GM23338 (cell line): ENCODE results near the gene CELA2B. TPM values are rescaled to one million over a fixed set of nuclear protein-coding genes. Genes with fewer than 3 reads are reported as not detected.

Experiments
- ATAC-seq: fragments of 200-7000 bp; cut with Tn5 transposase; 3 replicates; pipeline ENCODE4 v1.9.1; 2020
- DNase-seq: peaks from one replicate; pipeline ENCODE4 v3.0.0-alpha.2; 2015; ENCODE audit warnings: low spot score
- H2AFZ ChIP-seq: fragments of 200-600 bp; sonication (generic); 2 replicates; pipeline ENCODE4 v1.8.0; 2016; ENCODE audit warnings: antibody characterized with exemption, mild to moderate bottlenecking, moderate library complexity
- H3F3A ChIP-seq: fragments of 200-600 bp; sonication (generic); replicated peaks from 2 replicates; pipeline ENCODE4 v1.8.0; 2017; ENCODE audit warnings: antibody characterized with exemption, mixed run types, low read depth
- H3K27ac ChIP-seq: fragments of 200-600 bp; sonication (generic); 2 replicates; pipeline ENCODE4 v1.6.1; 2016; ENCODE audit warnings: low read depth
- H3K27me3 ChIP-seq: fragments of 200-600 bp; sonication (generic); 2 replicates; pipeline ENCODE4 v1.8.0; 2016; ENCODE audit warnings: mild to moderate bottlenecking, mixed run types, moderate library complexity; ENCODE audit not compliant: insufficient read depth
- H3K36me3 ChIP-seq: fragments of 200-600 bp; sonication (generic); 2 replicates; pipeline ENCODE4 v1.8.0; 2016; ENCODE audit warnings: mild to moderate bottlenecking; ENCODE audit not compliant: insufficient read depth
- H3K4me1 ChIP-seq: fragments of 200-600 bp; sonication (generic); 2 replicates; pipeline ENCODE4 v1.8.0; 2016; ENCODE audit warnings: mild to moderate bottlenecking, moderate library complexity; ENCODE audit not compliant: insufficient read depth
- H3K4me2 ChIP-seq: fragments of 200-600 bp; sonication (generic); 2 replicates; pipeline ENCODE4 v1.7.1; 2017; ENCODE audit warnings: mixed run types
- H3K4me3 ChIP-seq: fragments of 200-600 bp; sonication (generic); 2 replicates; pipeline ENCODE4 v1.6.1; 2016; ENCODE audit warnings: mixed run types
- H3K79me2 ChIP-seq: fragments of 200-600 bp; sonication (generic); replicated peaks from 2 replicates; pipeline ENCODE4 v1.8.0; 2017; ENCODE audit warnings: mild to moderate bottlenecking; ENCODE audit not compliant: insufficient read depth
- H3K9me2 ChIP-seq: fragments of 200-600 bp; sonication (generic); 2 replicates; pipeline ENCODE4 v1.8.0; 2017; ENCODE audit not compliant: insufficient read depth
- H4K20me1 ChIP-seq: fragments of 200-600 bp; sonication (generic); replicated peaks from 2 replicates; pipeline ENCODE4 v1.8.0; 2017; ENCODE audit warnings: mild to moderate bottlenecking; ENCODE audit not compliant: insufficient read depth
- H3K27ac Mint-ChIP-seq: 2 replicates; pipeline ENCODE4 v1.8.0; 2020; ENCODE audit warnings: inconsistent platforms, mild to moderate bottlenecking, moderate library complexity, mixed read lengths
- H3K27me3 Mint-ChIP-seq: 3 replicates; pipeline ENCODE4 v1.8.0; 2022; ENCODE audit warnings: low read depth, mild to moderate bottlenecking, moderate library complexity, mixed read lengths, inconsistent platforms; ENCODE audit not compliant: insufficient read depth, poor library complexity
- H3K36me3 Mint-ChIP-seq: 3 replicates; pipeline ENCODE4 v1.8.0; 2021; ENCODE audit warnings: low read depth, mild to moderate bottlenecking, inconsistent platforms, moderate library complexity, mixed read lengths
- H3K4me1 Mint-ChIP-seq: 3 replicates; pipeline ENCODE4 v1.8.0; 2020; ENCODE audit warnings: mild to moderate bottlenecking, inconsistent platforms, mixed read lengths
- H3K4me3 Mint-ChIP-seq: 3 replicates; pipeline ENCODE4 v1.8.0; 2021; ENCODE audit warnings: moderate library complexity, mild to moderate bottlenecking, inconsistent platforms, mixed read lengths
- H3K9me3 Mint-ChIP-seq: 3 replicates; pipeline ENCODE4 v1.8.0; 2020; ENCODE audit warnings: moderate library complexity, mild to moderate bottlenecking, inconsistent platforms, mixed read lengths
- CREB1 ChIP-seq: fragments of 250-450 bp; sonication (Bioruptor Pico); IDR thresholded peaks from 2 replicates; pipeline ENCODE4 v1.5.0; 2020; ENCODE audit warnings: low read depth, mild to moderate bottlenecking, moderate library complexity
- CTCF ChIP-seq, 2 experiments: fragments of 200-600 bp in 1 of 2; sonication (generic) in 1 of 2; conservative IDR thresholded peaks; 2 replicates each; pipeline versions ENCODE4 v1.5.1 to v1.6.1; 2016 to 2017; ENCODE audit warnings: antibody characterized with exemption in 2 of 2, low read depth in 2 of 2, mild to moderate bottlenecking in 2 of 2, moderate library complexity in 1 of 2
- EZH2 ChIP-seq: fragments of 200-600 bp; sonication (generic); IDR thresholded peaks from one replicate; pipeline ENCODE4 v1.8.0; 2017; ENCODE audit warnings: antibody characterized with exemption, mild to moderate bottlenecking, low read depth; ENCODE audit not compliant: unreplicated experiment
- EZH2phosphoT487 ChIP-seq: fragments of 200-600 bp; sonication (generic); IDR thresholded peaks from one replicate; pipeline ENCODE4 v1.8.1; 2018; ENCODE audit warnings: antibody characterized with exemption; ENCODE audit not compliant: unreplicated experiment
- JUNB ChIP-seq: IDR thresholded peaks from one replicate; pipeline ENCODE4 v1.6.1; 2016; ENCODE audit warnings: antibody characterized with exemption; ENCODE audit not compliant: unreplicated experiment
- NANOG ChIP-seq: IDR thresholded peaks from 2 replicates; pipeline ENCODE4 v1.6.1; 2016; ENCODE audit warnings: antibody characterized with exemption, borderline replicate concordance
- POLR2AphosphoS5 ChIP-seq: IDR thresholded peaks from 2 replicates; pipeline ENCODE4 v1.6.1; 2016; ENCODE audit warnings: antibody characterized with exemption, low read depth
- REST ChIP-seq: IDR thresholded peaks from one replicate; pipeline ENCODE4 v1.6.1; 2018; ENCODE audit warnings: antibody characterized with exemption; ENCODE audit not compliant: unreplicated experiment
- STAT1 ChIP-seq: IDR thresholded peaks from one replicate; pipeline ENCODE4 v1.6.1; 2016; ENCODE audit warnings: antibody characterized with exemption; ENCODE audit not compliant: unreplicated experiment
- ZNF331 ChIP-seq: fragments of 250-450 bp; sonication (Bioruptor Pico); IDR thresholded peaks from 2 replicates; pipeline ENCODE4 v1.5.0; 2020; ENCODE audit warnings: low read depth, mild to moderate bottlenecking, moderate library complexity
- ZNF462 ChIP-seq: fragments of 250-450 bp; sonication (Bioruptor Pico); IDR thresholded peaks from 2 replicates; pipeline ENCODE4 v1.5.0; 2020; ENCODE audit warnings: mild to moderate bottlenecking, moderate library complexity
- polyA plus RNA-seq: library from polyadenylated mRNA; unstranded; fragments of >200 nt; fragmentation: Nextera tagmentation; extraction: Ambion mirVana; gene quantifications from 2 replicates; pipeline ENCODE4 v1.2.1, GENCODE V29; 2016
- total RNA-seq: library from RNA; depleted of rRNA; stranded (reverse); fragments of >200 nt; shearing (Covaris generic); gene quantifications from 2 replicates; pipeline ENCODE4 v1.2.3, GENCODE V29; 2014
- TF ChIP-seq, protein P1 (sequence below): IDR thresholded peaks from 2 replicates; pipeline ENCODE4 v1.6.1; 2016; ENCODE audit warnings: antibody characterized with exemption

Gene CELA2B
- total and polyA plus RNA-seq, 2 experiments from 2014 or later = not detected

DNA sequence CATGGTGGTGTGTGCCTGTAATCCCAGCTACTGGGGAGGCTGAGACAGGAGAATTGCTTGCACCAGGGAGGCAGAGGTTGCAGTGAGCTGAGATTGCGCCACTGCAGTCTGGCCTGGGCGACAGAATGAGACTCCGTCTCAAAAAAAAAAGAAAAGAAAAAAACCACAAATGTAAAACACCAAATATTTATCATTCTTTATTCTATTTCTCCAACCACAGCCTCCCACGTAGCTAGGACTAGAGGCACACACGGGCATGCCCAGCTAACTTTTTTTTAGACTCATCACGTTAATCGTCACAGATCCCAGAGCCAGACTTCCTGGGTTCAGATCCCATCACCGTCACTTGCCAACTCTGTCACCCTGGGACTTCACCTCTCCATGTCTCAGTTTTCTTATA is 64.3 kb downstream of the CELA2B start:
- Mint-ChIP-seq H3K4me3 (no peak overlapping the region), H3K27me3 (peaks cover 2% of the 10 kb centered on the region), H3K4me1 (no peaks in the 10 kb centered on the region), H3K36me3 (peaks cover 32% of the 10 kb centered on the region), H3K27ac (no peak overlapping the region), H3K9me3 (no peaks in the 10 kb centered on the region)
- Histone ChIP-seq H3K27me3 (no peaks in the 10 kb centered on the region), H3K9me2 (no peaks in the 10 kb centered on the region), H4K20me1 (no peaks in the 10 kb centered on the region; the same call in 1 of the 2 replicates), H2AFZ (no peak overlapping the region), H3K4me3 (no peak overlapping the region), H3K79me2 (no peaks in the 10 kb centered on the region), H3F3A (no peaks in the 10 kb centered on the region), H3K27ac (0 out of 2 replicates have a peak overlapping the region, but pooled peaks have one; percentile 14), H3K4me2 (no peak overlapping the region), H3K36me3 (peaks cover 18% of the 10 kb centered on the region), H3K4me1 (no peaks in the 10 kb centered on the region)
- TF ChIP-seq JUNB = no peak
- no peak for TF ChIP-seq STAT1
- TF ChIP-seq EZH2 = no peak
- no peak for TF ChIP-seq CREB1 (CRISPR knock-in tag)
- TF ChIP-seq POLR2AphosphoS5 = no peak
- TF ChIP-seq, protein P1, sequence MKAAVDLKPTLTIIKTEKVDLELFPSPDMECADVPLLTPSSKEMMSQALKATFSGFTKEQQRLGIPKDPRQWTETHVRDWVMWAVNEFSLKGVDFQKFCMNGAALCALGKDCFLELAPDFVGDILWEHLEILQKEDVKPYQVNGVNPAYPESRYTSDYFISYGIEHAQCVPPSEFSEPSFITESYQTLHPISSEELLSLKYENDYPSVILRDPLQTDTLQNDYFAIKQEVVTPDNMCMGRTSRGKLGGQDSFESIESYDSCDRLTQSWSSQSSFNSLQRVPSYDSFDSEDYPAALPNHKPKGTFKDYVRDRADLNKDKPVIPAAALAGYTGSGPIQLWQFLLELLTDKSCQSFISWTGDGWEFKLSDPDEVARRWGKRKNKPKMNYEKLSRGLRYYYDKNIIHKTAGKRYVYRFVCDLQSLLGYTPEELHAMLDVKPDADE = no peak
- TF ChIP-seq NANOG = no peak
- no peak for TF ChIP-seq ZNF462
- TF ChIP-seq EZH2phosphoT487 = no peak
- TF ChIP-seq CTCF (conservative IDR thresholded peaks at IDR 0.05; ENCODE audit: low read depth in 2 of 2) = no peak
- TF ChIP-seq ZNF331 (CRISPR knock-in tag) = no peak
- no peak for TF ChIP-seq REST
- ATAC-seq = no peak
- DNase-seq = no peak
